ENCODE results near the gene CES2. TPM values are rescaled to one million over a fixed set of nuclear protein-coding genes. Genes with fewer than 3 reads are reported as not detected.

The CES2 gene
- total and polyA plus RNA-seq, 8 donors, result 16.9 to 893 (median 37.8) TPM

DNA sequence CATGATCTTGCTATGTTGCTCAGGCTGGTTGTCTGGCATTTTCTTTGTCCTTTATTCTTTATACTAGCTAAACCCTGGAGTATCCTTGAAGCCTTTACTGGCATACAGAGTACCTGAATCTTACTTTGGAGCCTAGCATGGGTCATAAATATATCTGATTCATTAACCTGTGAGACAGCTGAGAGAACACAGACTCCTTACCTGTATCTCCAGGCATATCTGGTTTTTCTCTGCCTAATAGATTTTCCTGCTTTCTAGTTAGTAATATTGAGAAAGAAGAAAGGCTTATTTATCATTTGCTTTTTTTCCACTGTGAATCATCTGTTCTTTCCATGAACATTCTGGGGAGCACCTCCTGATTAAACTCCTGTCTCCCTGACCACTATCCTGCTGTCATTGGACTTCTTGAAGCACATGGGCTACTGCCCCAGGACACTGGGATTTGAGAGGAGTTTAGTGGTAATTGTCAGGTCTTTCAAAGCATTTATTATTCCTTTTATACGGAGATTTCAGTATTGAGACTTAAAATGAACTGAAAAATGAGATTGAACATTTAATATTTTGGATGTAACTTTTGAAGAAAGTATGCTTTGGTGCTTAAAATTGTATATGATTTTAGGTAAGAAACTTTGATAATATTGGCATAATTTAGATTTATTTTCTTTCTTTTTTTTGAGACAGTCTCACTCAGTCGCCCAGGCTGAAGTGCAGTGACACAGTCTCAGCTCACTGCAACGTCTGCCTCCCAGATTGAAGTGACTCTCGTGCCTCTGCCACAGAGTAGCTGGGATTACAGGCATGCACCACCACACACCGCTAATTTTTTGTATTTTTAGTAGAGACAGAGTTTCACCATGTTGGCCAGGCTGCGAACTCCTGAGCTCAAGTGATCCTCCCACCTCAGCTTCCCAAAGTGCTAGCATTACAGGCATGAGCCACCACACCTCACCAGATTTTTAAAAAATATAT is 46.4 kb upstream of the CES2 start:
- intact Hi-C loops (cut with DNase I; ENCODE audit: low total_unique reads), result no loop called here
- H3K27me3 ChIP-seq, result no peaks in the 10 kb centered on the region
- DNase-seq, result no peak
- H3K27ac ChIP-seq, result no peak overlapping the region
- H3K9me3 ChIP-seq, result no peaks in the 10 kb centered on the region
- TF ChIP-seq POLR2AphosphoS5 (IDR thresholded peaks at IDR 0.05) (no peak), POLR2A (IDR thresholded peaks at IDR 0.05) (no peak), EP300 (IDR thresholded peaks at IDR 0.05) (no peak)
- TF ChIP-seq, protein P1, sequence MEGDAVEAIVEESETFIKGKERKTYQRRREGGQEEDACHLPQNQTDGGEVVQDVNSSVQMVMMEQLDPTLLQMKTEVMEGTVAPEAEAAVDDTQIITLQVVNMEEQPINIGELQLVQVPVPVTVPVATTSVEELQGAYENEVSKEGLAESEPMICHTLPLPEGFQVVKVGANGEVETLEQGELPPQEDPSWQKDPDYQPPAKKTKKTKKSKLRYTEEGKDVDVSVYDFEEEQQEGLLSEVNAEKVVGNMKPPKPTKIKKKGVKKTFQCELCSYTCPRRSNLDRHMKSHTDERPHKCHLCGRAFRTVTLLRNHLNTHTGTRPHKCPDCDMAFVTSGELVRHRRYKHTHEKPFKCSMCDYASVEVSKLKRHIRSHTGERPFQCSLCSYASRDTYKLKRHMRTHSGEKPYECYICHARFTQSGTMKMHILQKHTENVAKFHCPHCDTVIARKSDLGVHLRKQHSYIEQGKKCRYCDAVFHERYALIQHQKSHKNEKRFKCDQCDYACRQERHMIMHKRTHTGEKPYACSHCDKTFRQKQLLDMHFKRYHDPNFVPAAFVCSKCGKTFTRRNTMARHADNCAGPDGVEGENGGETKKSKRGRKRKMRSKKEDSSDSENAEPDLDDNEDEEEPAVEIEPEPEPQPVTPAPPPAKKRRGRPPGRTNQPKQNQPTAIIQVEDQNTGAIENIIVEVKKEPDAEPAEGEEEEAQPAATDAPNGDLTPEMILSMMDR (IDR thresholded peaks at IDR 0.05), result no peak
- peaks cover 0 to 12% (median 4%) of the 10 kb centered on the region in 4 donors for H3K4me1 ChIP-seq
- H3K36me3 ChIP-seq, result peaks cover 13 to 51% (median 31%) of the 10 kb centered on the region in 4 donors
- WGBS, 5 donors, result 90 to 98% (median 94%) methylated on average over 6 of the region's 6 CpGs
- H3K4me3 ChIP-seq, result no peak overlapping the region

GRCh38 chr16:66889622-66890021 is 45.7 kb upstream of the CES2 start:
- no peak overlapping the region for H3K27ac ChIP-seq
- H3K27me3 ChIP-seq, result no peaks in the 10 kb centered on the region
- no peak for DNase-seq
- H3K9me3 ChIP-seq, result no peaks in the 10 kb centered on the region
- intact Hi-C loops (cut with DNase I; ENCODE audit: low total_unique reads), result no loop called here
- 60 to 84% (median 74%) methylated on average over 4 of the region's 4 CpGs for WGBS, 5 donors
- peaks cover 9 to 45% (median 24%) of the 10 kb centered on the region in 4 donors for H3K36me3 ChIP-seq
- no peak overlapping the region for H3K4me3 ChIP-seq
- H3K4me1 ChIP-seq, result peaks cover 0 to 12% (median 4%) of the 10 kb centered on the region in 4 donors
- TF ChIP-seq POLR2AphosphoS5 (IDR thresholded peaks at IDR 0.05), result no peak
- TF ChIP-seq POLR2A (IDR thresholded peaks at IDR 0.05), result no peak
- TF ChIP-seq, protein P1 (IDR thresholded peaks at IDR 0.05), result no peak
- TF ChIP-seq EP300 (IDR thresholded peaks at IDR 0.05), result no peak

GRCh38 chr16:66890799-66891198 is 44.5 kb upstream of the CES2 start:
- intact Hi-C loops (cut with DNase I; ENCODE audit: low total_unique reads), result no loop called here
- DNase-seq, result no peak
- TF ChIP-seq POLR2AphosphoS5 (IDR thresholded peaks at IDR 0.05), result no peak
- TF ChIP-seq POLR2A (IDR thresholded peaks at IDR 0.05), result no peak
- TF ChIP-seq EP300 (IDR thresholded peaks at IDR 0.05), result no peak
- TF ChIP-seq, protein P1 (IDR thresholded peaks at IDR 0.05), result no peak
- Histone ChIP-seq H3K4me3 (no peak overlapping the region), H3K27ac (no peak overlapping the region), H3K36me3 (peaks cover 0 to 33% (median 12%) of the 10 kb centered on the region in 4 donors), H3K4me1 (peaks cover 0 to 15% (median 7%) of the 10 kb centered on the region in 4 donors), H3K27me3 (no peaks in the 10 kb centered on the region), H3K9me3 (no peaks in the 10 kb centered on the region)
- WGBS, 5 donors, result 80 to 92% (median 87%) methylated on average over 2 of the region's 2 CpGs

- Histone ChIP-seq H3K36me3 (peaks cover 0 to 27% (median 6%) of the 10 kb centered on the region in 4 donors), H3K9me3 (no peaks in the 10 kb centered on the region), H3K27me3 (no peaks in the 10 kb centered on the region), H3K4me3 (no peak overlapping the region), H3K27ac (no peak overlapping the region), H3K4me1 (peaks cover 0 to 15% (median 8%) of the 10 kb centered on the region in 4 donors)
- intact Hi-C loops (cut with DNase I; ENCODE audit: low total_unique reads), result no loop called here
- no peak for DNase-seq
- WGBS, 5 donors, result 73 to 90% (median 88%) methylated on average over 4 of the region's 4 CpGs
- TF ChIP-seq, protein P1 (IDR thresholded peaks at IDR 0.05), result no peak
- no peak for TF ChIP-seq POLR2A (IDR thresholded peaks at IDR 0.05)
- TF ChIP-seq EP300 (IDR thresholded peaks at IDR 0.05), result no peak
- no peak for TF ChIP-seq POLR2AphosphoS5 (IDR thresholded peaks at IDR 0.05)
Observed at GRCh38 chr16:66891360-66891759, 44.0 kb upstream of the CES2 start.

All from stomach (tissue), 9 donors.